HepG2 (cell line): ENCODE results near the gene RAET1E. TPM values are rescaled to one million over a fixed set of nuclear protein-coding genes. Genes with fewer than 3 reads are reported as not detected.

Experiments
- ARNTL ChIP-seq: sonication (generic); formaldehyde crosslinking; IDR thresholded peaks from 2 replicates; pipeline ENCODE4 v1.4.0; 2020; ENCODE audit warnings: mild to moderate bottlenecking, missing genetic modification reagents
- FOXM1 ChIP-seq: sonication (generic); formaldehyde crosslinking; IDR thresholded peaks from 2 replicates; pipeline ENCODE4 v1.5.0; 2020; ENCODE audit warnings: missing genetic modification reagents
- GLI4 ChIP-seq: sonication (generic); formaldehyde crosslinking; IDR thresholded peaks from 2 replicates; pipeline ENCODE4 v1.5.1; 2020; ENCODE audit warnings: missing genetic modification reagents, mild to moderate bottlenecking, moderate library complexity, borderline replicate concordance
- IKZF1 ChIP-seq: fragments of 450-650 bp; IDR thresholded peaks from 2 replicates; pipeline ENCODE4 v1.7.1; 2016
- JUNB ChIP-seq: sonication (generic); formaldehyde crosslinking; IDR thresholded peaks from 2 replicates; pipeline ENCODE4 v1.8.0; 2022; ENCODE audit warnings: missing genetic modification reagents, mild to moderate bottlenecking, borderline replicate concordance
- KLF13 ChIP-seq: sonication (generic); formaldehyde crosslinking; IDR thresholded peaks from 2 replicates; pipeline ENCODE4 v1.4.0; 2020; ENCODE audit warnings: mild to moderate bottlenecking, missing genetic modification reagents
- MAX ChIP-seq: IDR thresholded peaks from 2 replicates; pipeline ENCODE4 v1.6.1; 2012; ENCODE audit warnings: inconsistent platforms
- PLSCR1 ChIP-seq: sonication (generic); formaldehyde crosslinking; IDR thresholded peaks from 2 replicates; pipeline ENCODE4 v1.5.0; 2020; ENCODE audit warnings: missing genetic modification reagents, mild to moderate bottlenecking, borderline replicate concordance
- PRDM4 ChIP-seq: sonication (generic); formaldehyde crosslinking; IDR thresholded peaks from 2 replicates; pipeline ENCODE4 v1.9.0; 2021; ENCODE audit warnings: missing genetic modification reagents, borderline replicate concordance
- RCOR2 ChIP-seq: IDR thresholded peaks from 2 replicates; pipeline ENCODE4 v1.6.1; 2016; ENCODE audit warnings: missing biosample characterization, missing genetic modification reagents
- SNAPC5 ChIP-seq: sonication (generic); formaldehyde crosslinking; IDR thresholded peaks from 2 replicates; pipeline ENCODE4 v1.8.1; 2023; ENCODE audit warnings: mild to moderate bottlenecking, missing genetic modification reagents, borderline replicate concordance
- TEAD3 ChIP-seq: optimal IDR thresholded peaks from 2 replicates; pipeline ENCODE3; 2016; ENCODE audit warnings: borderline replicate concordance
- TRAFD1 ChIP-seq: sonication (generic); formaldehyde crosslinking; IDR thresholded peaks from 2 replicates; pipeline ENCODE4 v1.5.1; 2020; ENCODE audit warnings: missing genetic modification reagents, mild to moderate bottlenecking, borderline replicate concordance
- WIZ ChIP-seq: sonication (generic); formaldehyde crosslinking; IDR thresholded peaks from 2 replicates; pipeline ENCODE4 v1.5.1; 2020; ENCODE audit warnings: mild to moderate bottlenecking, missing genetic modification reagents
- ZFP1 ChIP-seq: IDR thresholded peaks from 2 replicates; pipeline ENCODE4 v1.6.1; 2016
- ZMYM4 ChIP-seq: sonication (generic); formaldehyde crosslinking; IDR thresholded peaks from 2 replicates; pipeline ENCODE4 v1.8.1; 2023; ENCODE audit warnings: mild to moderate bottlenecking, missing genetic modification reagents
- ZNF253 ChIP-seq: sonication (generic); formaldehyde crosslinking; IDR thresholded peaks from 2 replicates; pipeline ENCODE4 v1.8.0; 2022; ENCODE audit warnings: mild to moderate bottlenecking, missing genetic modification reagents, borderline replicate concordance
- ZNF567 ChIP-seq: sonication (generic); formaldehyde crosslinking; IDR thresholded peaks from 2 replicates; pipeline ENCODE4 v1.8.1; 2023; ENCODE audit warnings: mild to moderate bottlenecking, missing genetic modification reagents, borderline replicate concordance
- ZNF572 ChIP-seq: sonication (generic); formaldehyde crosslinking; IDR thresholded peaks from 2 replicates; pipeline ENCODE4 v1.5.1; 2020; ENCODE audit warnings: mild to moderate bottlenecking, missing genetic modification reagents
- ZNF674 ChIP-seq: sonication (generic); formaldehyde crosslinking; IDR thresholded peaks from 2 replicates; pipeline ENCODE4 v1.5.0; 2020; ENCODE audit warnings: low read depth, mild to moderate bottlenecking, missing genetic modification reagents
- polyA plus RNA-seq, 8 experiments: library from polyadenylated mRNA; depleted of rRNA in 3 of 8; stranded (reverse) in 7 of 8; unstranded in 1 of 8; fragments of >200 nt; fragmentation: Illumina TruSeq in 4 of 8; extraction: Trizol in 4 of 8; gene quantifications; 2 replicates each; pipeline versions ENCODE4 v1.2.1 to v1.2.3, GENCODE V29; 2011 to 2016; ENCODE audit warnings: low read depth in 4 of 8, missing spikeins in 1 of 8, mixed read lengths in 1 of 8; ENCODE audit not compliant: insufficient read depth in 1 of 8
- total RNA-seq, 5 experiments: library from RNA; depleted of rRNA; stranded (reverse); fragments of >200 nt; fragmentation: Illumina TruSeq; extraction: Trizol; gene quantifications; 2 replicates each; pipeline ENCODE4 v1.2.3, GENCODE V29; 2016; ENCODE audit warnings: low read depth in 1 of 5

Gene RAET1E
- total and polyA plus RNA-seq, 2 of the 13 experiments (the other 11 are each of a cell fraction or from before 2014, with no cell fraction given): not detected

- TF ChIP-seq JUNB (no peak), IKZF1 (no peak), SNAPC5 (CRISPR knock-in tag) (no peak), ZMYM4 (CRISPR knock-in tag) (peak; percentile 66), FOXM1 (CRISPR knock-in tag) (no peak), MAX (peak; percentile 76), KLF13 (no peak), ZNF567 (CRISPR knock-in tag) (peak; percentile 82; the same call in 1 of the 2 replicates), ZNF253 (CRISPR knock-in tag) (no peak), ZFP1 (CRISPR knock-in tag) (no peak), ZNF572 (0 out of 2 replicates have a peak, but pooled peaks have one; percentile 52), PLSCR1 (CRISPR knock-in tag) (no peak), WIZ (CRISPR knock-in tag) (no peak), ARNTL (CRISPR knock-in tag) (no peak), ZNF674 (CRISPR knock-in tag) (no peak), TRAFD1 (CRISPR knock-in tag) (no peak), PRDM4 (no peak), TEAD3 (CRISPR knock-in tag) (peak; percentile 56), GLI4 (CRISPR knock-in tag) (0 out of 2 replicates have a peak, but pooled peaks have one; percentile 65), RCOR2 (CRISPR knock-in tag) (no peak)
These were observed 34.0 kb downstream of the RAET1E start, which contains the start of gene LRP11 (continued) for GRCh38 chr6:149863698-149864577.
